Activated CD4-positive, alpha-beta T cell treated with anti-CD3 and anti-CD28 coated beads, Interleukin-2, amount 10 ng/mL, durations not matched to agents 7 days and 5 days (primary cell): ENCODE data around the gene ARHGEF7. TPM values are rescaled to one million over a fixed set of nuclear protein-coding genes. Genes with fewer than 3 reads are reported as not detected.
A peak's percentile ranks its signal among the peaks of the same experiment; 100 is the strongest.

Experiments used
- CTCF ChIA-PET: fragments of 350-600 bp; sonication (Branson Sonifier 250); formaldehyde crosslinking; loops from one replicate; lab custom pipeline; 2021; ENCODE audit warnings: antibody characterized with exemption; lab: Charles Lee
- POLR2A ChIA-PET: fragments of 350-600 bp; sonication (Branson Sonifier 250); formaldehyde crosslinking; loops from one replicate; lab custom pipeline; 2021; ENCODE audit warnings: antibody characterized with exemption; lab: Charles Lee
- DNase-seq: peaks from one replicate; pipeline ENCODE4 v3.0.0-alpha.2; 2020
- H3K27ac Mint-ChIP-seq: one replicate; pipeline ENCODE4 v1.8.0; 2021; ENCODE audit warnings: mild to moderate bottlenecking, moderate library complexity, mixed read lengths
- H3K27me3 Mint-ChIP-seq: one replicate; pipeline ENCODE4 v1.8.0; 2021; ENCODE audit warnings: mixed read lengths
- H3K36me3 Mint-ChIP-seq: one replicate; pipeline ENCODE4 v1.8.0; 2021; ENCODE audit warnings: low read depth, mixed read lengths
- H3K4me1 Mint-ChIP-seq: one replicate; pipeline ENCODE4 v1.8.0; 2021; ENCODE audit warnings: mixed read lengths
- H3K4me3 Mint-ChIP-seq: one replicate; pipeline ENCODE4 v1.8.0; 2021; ENCODE audit warnings: mild to moderate bottlenecking, moderate library complexity, mixed read lengths
- H3K9me3 Mint-ChIP-seq: one replicate; pipeline ENCODE4 v1.8.0; 2021; ENCODE audit warnings: mixed read lengths
- total RNA-seq, 2 experiments: library from RNA; stranded (reverse); gene quantifications; one replicate each; pipeline ENCODE4 v1.2.3, GENCODE V29; 2021

Gene ARHGEF7
- total RNA-seq, 2 experiments from 2014 or later: 64.5 to 72.2 TPM

- ChIA-PET CTCF (interaction anchor here (1.2 to 1.3 kb wide), 2 partner anchors 10 to 23 kb away, joined by 3 to 5 read pairs; no protein-coding TSS in a partner anchor), POLR2A (no interaction called here)
- Mint-ChIP-seq H3K27me3 (no peaks in the 10 kb centered on the region), H3K27ac (peak overlapping the region; percentile 71), H3K36me3 (peaks cover 63% of the 10 kb centered on the region), H3K9me3 (peaks cover 6% of the 10 kb centered on the region), H3K4me1 (peaks cover 54% of the 10 kb centered on the region), H3K4me3 (no peak overlapping the region)
- no peak for DNase-seq
Observed at GRCh38 chr13:111166882-111167675, 52.0 kb downstream of the ARHGEF7 start.

DNA sequence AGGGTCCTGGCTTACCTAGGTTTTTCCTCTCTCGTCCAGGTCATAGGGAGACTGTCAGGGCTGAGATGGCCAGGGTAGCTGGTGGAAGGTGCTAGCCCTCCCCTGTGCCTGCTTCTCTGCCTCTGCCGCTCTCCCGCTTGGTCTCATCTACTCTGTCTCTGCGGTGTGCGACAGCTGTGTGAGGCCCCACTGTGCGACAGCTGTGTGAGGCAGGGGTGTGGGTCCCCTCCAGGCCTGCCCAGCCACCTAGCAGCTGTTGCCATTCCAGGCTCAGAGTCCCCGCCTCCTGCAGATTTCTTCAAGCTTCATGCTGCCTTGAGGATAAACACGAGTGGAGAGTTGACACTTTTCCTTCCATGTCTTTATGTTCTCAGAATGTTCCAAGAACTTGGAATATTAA lies 53.0 kb downstream of the ARHGEF7 start:
- H3K9me3 Mint-ChIP-seq: peaks cover 6% of the 10 kb centered on the region
- H3K27me3 Mint-ChIP-seq: no peaks in the 10 kb centered on the region
- H3K4me1 Mint-ChIP-seq: peaks cover 58% of the 10 kb centered on the region
- CTCF ChIA-PET: no interaction called here
- H3K27ac Mint-ChIP-seq: no peak overlapping the region
- H3K36me3 Mint-ChIP-seq: peaks cover 61% of the 10 kb centered on the region
- POLR2A ChIA-PET: no interaction called here
- no peak for DNase-seq
- H3K4me3 Mint-ChIP-seq: no peak overlapping the region

GRCh38 chr13:111171112-111171511 lies 56.0 kb downstream of the ARHGEF7 start:
- ChIA-PET POLR2A (no interaction called here), CTCF (interaction anchor here (0.8 to 1.6 kb wide), 4 partner anchors 9 to 13 kb away, joined by 3 to 6 read pairs (median 4); no protein-coding TSS in a partner anchor)
- peaks cover 78% of the 10 kb centered on the region for H3K36me3 Mint-ChIP-seq
- no peak overlapping the region for H3K27ac Mint-ChIP-seq
- H3K4me3 Mint-ChIP-seq: no peak overlapping the region
- DNase-seq: no peak
- H3K27me3 Mint-ChIP-seq: no peaks in the 10 kb centered on the region
- peaks cover 57% of the 10 kb centered on the region for H3K4me1 Mint-ChIP-seq
- H3K9me3 Mint-ChIP-seq: peaks cover 22% of the 10 kb centered on the region

GRCh38 chr13:111171629-111172028 lies 56.5 kb downstream of the ARHGEF7 start:
- CTCF ChIA-PET: interaction anchor here (0.8 to 1.6 kb wide), 3 partner anchors 10 to 14 kb away, joined by 3 to 6 read pairs (median 5); no protein-coding TSS in a partner anchor
- H3K27ac Mint-ChIP-seq: no peak overlapping the region
- POLR2A ChIA-PET: no interaction called here

DNA sequence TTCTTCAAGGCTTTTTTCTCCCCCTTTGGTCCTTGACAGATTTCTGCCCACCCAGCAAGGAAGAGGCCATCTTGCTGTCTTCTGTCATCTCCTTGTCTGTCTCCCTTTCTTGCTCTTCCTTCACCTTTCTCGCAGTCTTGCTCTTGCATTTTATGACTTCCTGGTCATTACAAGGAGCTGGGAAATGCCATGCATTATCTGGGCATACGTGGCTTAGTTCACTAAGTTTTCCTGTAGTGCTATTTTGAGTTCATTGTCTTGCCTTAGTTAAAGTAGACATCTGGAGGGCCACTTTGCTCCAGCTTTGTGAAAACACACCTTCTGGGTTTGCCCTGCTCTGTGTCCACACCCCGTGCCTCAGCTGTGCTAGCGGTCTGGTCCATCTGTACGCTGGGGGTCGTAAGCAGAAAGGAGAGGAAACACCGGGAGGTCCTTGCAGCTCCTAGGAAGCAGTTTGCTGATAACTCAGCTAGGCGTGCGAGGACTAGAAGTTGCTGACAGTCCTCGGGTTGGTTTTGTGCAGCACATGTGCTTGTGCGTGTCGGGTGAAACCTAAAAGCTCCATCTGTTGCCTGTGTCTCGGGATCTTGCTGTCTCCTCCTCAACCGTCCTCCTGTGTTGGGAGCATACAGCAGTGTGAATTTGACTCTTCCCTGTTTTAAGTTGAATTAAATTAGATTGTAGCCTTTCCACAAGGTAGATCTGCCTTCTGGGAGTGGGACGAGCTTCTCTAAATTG lies 59.4 kb downstream of the ARHGEF7 start:
- Mint-ChIP-seq H3K36me3 (peaks cover 78% of the 10 kb centered on the region), H3K4me1 (peaks cover 67% of the 10 kb centered on the region), H3K27ac (no peak overlapping the region), H3K27me3 (no peaks in the 10 kb centered on the region), H3K9me3 (peaks cover 17% of the 10 kb centered on the region), H3K4me3 (no peak overlapping the region)
- POLR2A ChIA-PET: no interaction called here
- CTCF ChIA-PET: interaction anchor here (0.9 to 1.8 kb wide), 4 partner anchors 11 to 34 kb away, joined by 3 to 6 read pairs (median 3); no protein-coding TSS in a partner anchor
- no peak for DNase-seq

More at GRCh38 chr13:111171629-111172028, 56.5 kb downstream of the ARHGEF7 start:
- no peak for DNase-seq
- peaks cover 22% of the 10 kb centered on the region for H3K9me3 Mint-ChIP-seq
- H3K36me3 Mint-ChIP-seq: peaks cover 79% of the 10 kb centered on the region
- H3K4me3 Mint-ChIP-seq: no peak overlapping the region
- H3K27me3 Mint-ChIP-seq: no peaks in the 10 kb centered on the region
- peaks cover 57% of the 10 kb centered on the region for H3K4me1 Mint-ChIP-seq

- peaks cover 17% of the 10 kb centered on the region for H3K9me3 Mint-ChIP-seq
- no peak overlapping the region for H3K4me3 Mint-ChIP-seq
- CTCF ChIA-PET: interaction anchor here (1.5 to 3.3 kb wide), 3 partner anchors 11 to 13 kb away, joined by 3 to 12 read pairs (median 6); no protein-coding TSS in a partner anchor
- H3K27ac Mint-ChIP-seq: peak overlapping the region; percentile 76
- H3K4me1 Mint-ChIP-seq: peaks cover 73% of the 10 kb centered on the region
- peaks cover 81% of the 10 kb centered on the region for H3K36me3 Mint-ChIP-seq
- POLR2A ChIA-PET: no interaction called here
- no peak for DNase-seq
- H3K27me3 Mint-ChIP-seq: no peaks in the 10 kb centered on the region
Observed at GRCh38 chr13:111175372-111175771, 60.3 kb downstream of the ARHGEF7 start.

GRCh38 chr13:111175935-111176334 lies 60.8 kb downstream of the ARHGEF7 start:
- Mint-ChIP-seq H3K9me3 (peaks cover 17% of the 10 kb centered on the region), H3K36me3 (peaks cover 81% of the 10 kb centered on the region), H3K4me3 (no peak overlapping the region), H3K27me3 (no peaks in the 10 kb centered on the region), H3K27ac (peak overlapping the region; percentile 58), H3K4me1 (peaks cover 75% of the 10 kb centered on the region)
- DNase-seq: no peak
- ChIA-PET POLR2A (no interaction called here), CTCF (interaction anchor here (0.6 to 3.3 kb wide), 2 partner anchors 12 to 67 kb away, joined by 3 to 12 read pairs; no protein-coding TSS in a partner anchor)

- no peak for DNase-seq
- H3K27ac Mint-ChIP-seq: peak overlapping the region; percentile 58
- POLR2A ChIA-PET: no interaction called here
- H3K9me3 Mint-ChIP-seq: peaks cover 17% of the 10 kb centered on the region
- H3K27me3 Mint-ChIP-seq: no peaks in the 10 kb centered on the region
- peaks cover 86% of the 10 kb centered on the region for H3K36me3 Mint-ChIP-seq
- CTCF ChIA-PET: interaction anchor here (0.6 to 3.3 kb wide), 2 partner anchors 11 to 68 kb away, joined by 3 to 12 read pairs; no protein-coding TSS in a partner anchor
- no peak overlapping the region for H3K4me3 Mint-ChIP-seq
- H3K4me1 Mint-ChIP-seq: peaks cover 75% of the 10 kb centered on the region
Observed at GRCh38 chr13:111176421-111176820, 61.3 kb downstream of the ARHGEF7 start.

DNA sequence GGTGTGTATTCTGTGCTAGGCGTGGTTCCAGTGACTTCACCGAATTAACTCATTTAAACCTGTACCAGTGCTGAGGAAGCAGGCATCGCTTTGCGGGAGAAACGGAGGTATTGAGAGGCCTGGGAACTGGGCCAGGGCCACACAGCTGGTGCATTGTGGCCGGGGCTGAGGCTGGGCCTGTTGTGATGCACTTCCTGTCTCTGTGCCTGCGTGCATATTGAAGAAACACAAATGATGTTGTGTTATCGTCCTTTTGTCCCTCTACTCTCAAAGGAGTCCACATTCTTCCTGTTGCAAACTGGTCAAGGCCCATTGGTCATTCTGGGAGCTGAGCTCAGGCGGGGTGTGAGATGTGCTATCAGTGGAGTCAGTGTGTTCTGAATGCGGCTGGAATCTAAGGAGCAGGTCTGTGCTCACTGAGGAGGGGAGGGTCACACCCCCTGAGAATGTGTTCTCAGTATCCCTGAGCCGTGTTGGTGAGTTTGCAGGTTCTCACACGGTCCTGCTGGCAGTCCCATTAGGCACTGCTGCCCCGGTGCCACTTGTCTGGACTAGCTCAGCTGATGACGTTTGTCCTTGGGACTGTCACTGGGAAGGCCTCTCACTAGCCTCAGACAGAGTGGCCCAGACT lies 62.1 kb downstream of the ARHGEF7 start:
- peaks cover 88% of the 10 kb centered on the region for H3K36me3 Mint-ChIP-seq
- H3K4me1 Mint-ChIP-seq: peaks cover 74% of the 10 kb centered on the region
- no peaks in the 10 kb centered on the region for H3K27me3 Mint-ChIP-seq
- peak; percentile 60 for DNase-seq
- H3K9me3 Mint-ChIP-seq: peaks cover 17% of the 10 kb centered on the region
- peak overlapping the region; percentile 89 for H3K27ac Mint-ChIP-seq
- CTCF ChIA-PET: interaction anchor here (0.8 to 3.3 kb wide), 4 partner anchors 10 to 17 kb away, joined by 3 to 12 read pairs (median 4); no protein-coding TSS in a partner anchor
- POLR2A ChIA-PET: no interaction called here
- H3K4me3 Mint-ChIP-seq: peak overlapping the region; percentile 20

DNA sequence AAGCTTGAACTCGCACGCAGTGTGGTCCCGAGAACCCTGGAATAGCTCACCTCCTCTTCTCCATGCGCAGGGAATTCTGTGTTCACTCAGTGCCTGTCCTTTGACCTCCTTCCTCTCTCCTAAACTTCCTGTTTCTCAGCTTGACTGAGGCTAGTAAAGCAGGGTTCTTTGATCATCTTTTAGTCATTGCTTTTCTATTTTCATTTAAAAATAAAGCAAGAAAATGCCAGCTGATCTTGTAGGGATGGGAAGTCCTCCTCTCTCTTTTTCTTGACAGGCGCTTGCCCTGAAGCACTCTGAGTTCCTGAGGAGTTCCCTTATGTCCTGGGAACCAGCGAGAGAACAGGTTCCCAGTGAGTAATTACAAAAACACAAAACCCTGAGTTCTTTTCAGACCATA lies 62.8 kb downstream of the ARHGEF7 start:
- H3K27ac Mint-ChIP-seq: peak overlapping the region; percentile 89
- ChIA-PET CTCF (interaction anchor here (0.8 to 3.3 kb wide), 4 partner anchors 10 to 18 kb away, joined by 3 to 12 read pairs (median 4); no protein-coding TSS in a partner anchor), POLR2A (no interaction called here)
- DNase-seq: no peak
- peaks cover 77% of the 10 kb centered on the region for H3K4me1 Mint-ChIP-seq
- peaks cover 17% of the 10 kb centered on the region for H3K9me3 Mint-ChIP-seq
- H3K4me3 Mint-ChIP-seq: peak overlapping the region; percentile 22
- peaks cover 90% of the 10 kb centered on the region for H3K36me3 Mint-ChIP-seq
- no peaks in the 10 kb centered on the region for H3K27me3 Mint-ChIP-seq

DNA sequence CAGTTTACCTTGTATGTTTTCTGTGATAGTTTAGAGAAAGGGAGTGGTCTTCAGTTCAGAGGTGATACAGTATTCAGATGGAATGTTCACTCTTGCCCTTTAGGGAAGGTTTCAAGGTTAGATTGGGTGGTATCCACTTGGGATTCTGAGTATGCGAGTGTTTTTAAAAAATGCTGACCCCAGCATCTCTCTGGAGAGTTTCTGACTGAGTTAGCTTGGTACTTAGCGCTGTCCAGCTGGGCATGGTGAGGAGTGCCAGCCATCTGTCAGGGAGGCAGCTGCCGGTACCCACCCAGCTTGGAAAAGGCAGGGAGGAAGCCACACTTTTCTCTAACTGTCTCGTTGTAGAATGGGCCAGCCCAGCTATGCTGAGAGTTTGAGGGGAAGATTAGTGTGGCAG lies 63.3 kb downstream of the ARHGEF7 start:
- no peak overlapping the region for H3K4me3 Mint-ChIP-seq
- peaks cover 88% of the 10 kb centered on the region for H3K36me3 Mint-ChIP-seq
- peaks cover 17% of the 10 kb centered on the region for H3K9me3 Mint-ChIP-seq
- H3K27me3 Mint-ChIP-seq: no peaks in the 10 kb centered on the region
- ChIA-PET POLR2A (no interaction called here), CTCF (interaction anchor here (1.6 to 3.3 kb wide), 2 partner anchors 9 to 19 kb away, joined by 4 to 12 read pairs; no protein-coding TSS in a partner anchor)
- H3K4me1 Mint-ChIP-seq: peaks cover 82% of the 10 kb centered on the region
- DNase-seq: no peak
- H3K27ac Mint-ChIP-seq: peak overlapping the region; percentile 89
